Colonic mucosa (tissue), 4 donors: Measurements from ENCODE around the gene WNT4. TPM values are rescaled to one million over a fixed set of nuclear protein-coding genes. Genes with fewer than 3 reads are reported as not detected.

ENCODE experiments used
- DNase-seq: peaks from one replicate; pipeline ENCODE4 v3.0.0-alpha.2; 2020
- H3K27ac ChIP-seq: fragments of 200-600 bp; one replicate; pipeline ENCODE4 v1.8.0; 2021
- H3K27me3 ChIP-seq: fragments of 200-600 bp; one replicate; pipeline ENCODE4 v1.8.0; 2021
- H3K36me3 ChIP-seq: fragments of 200-600 bp; one replicate; pipeline ENCODE4 v1.8.0; 2021
- H3K4me1 ChIP-seq: fragments of 200-600 bp; one replicate; pipeline ENCODE4 v1.8.0; 2021; ENCODE audit warnings: mild to moderate bottlenecking
- H3K4me3 ChIP-seq: fragments of 200-600 bp; one replicate; pipeline ENCODE4 v1.8.0; 2021
- H3K9ac ChIP-seq, 2 donors: one replicate each; pipeline ENCODE4 v1.7.0; 2013; ENCODE audit warnings: control low read depth in 2 of 2, low read depth in 2 of 2, low read length in 2 of 2
- H3K9me3 ChIP-seq: fragments of 200-600 bp; one replicate; pipeline ENCODE4 v1.8.0; 2021
- intact Hi-C: fragments of 100-400 bp; cut with DNase I; formaldehyde crosslinking; loops from one replicate; pipeline ENCODE4 v1.14.1; 2022
- total RNA-seq, 2 donors: library from RNA; stranded (reverse); fragmentation: NEBNext Ultra II Directional in 1 of 2; extraction: Animal tissue kit (Norgen Biotek cat#: 25700) in 1 of 2; gene quantifications; one replicate each; pipeline ENCODE4 v1.2.1, GENCODE V29; 2021
- TF ChIP-seq, protein P1 (sequence below): fragments of 200-600 bp; IDR thresholded peaks from one replicate; pipeline ENCODE4 v1.8.0; 2022; ENCODE audit warnings: antibody characterized with exemption, mild to moderate bottlenecking
- donor health status: healthy.
- donor health status: DM: no; HTN: no; CAD: no.
- donor health status: DM: no; HTN: no; CAD: no.

The WNT4 gene
- total RNA-seq, 2 donors from 2014 or later = 2.5 to 2.7 TPM

GRCh38 chr1:22163137-22163536, 20.2 kb upstream of the WNT4 start:
- Histone ChIP-seq H3K4me1 (no peaks in the 10 kb centered on the region), H3K9me3 (no peaks in the 10 kb centered on the region), H3K4me3 (no peak overlapping the region), H3K36me3 (no peaks in the 10 kb centered on the region), H3K27me3 (no peaks in the 10 kb centered on the region), H3K27ac (no peak overlapping the region), H3K9ac (no peak overlapping the region)
- peak; percentile 30 for DNase-seq
- intact Hi-C loops = no loop called here
- TF ChIP-seq, protein P1, sequence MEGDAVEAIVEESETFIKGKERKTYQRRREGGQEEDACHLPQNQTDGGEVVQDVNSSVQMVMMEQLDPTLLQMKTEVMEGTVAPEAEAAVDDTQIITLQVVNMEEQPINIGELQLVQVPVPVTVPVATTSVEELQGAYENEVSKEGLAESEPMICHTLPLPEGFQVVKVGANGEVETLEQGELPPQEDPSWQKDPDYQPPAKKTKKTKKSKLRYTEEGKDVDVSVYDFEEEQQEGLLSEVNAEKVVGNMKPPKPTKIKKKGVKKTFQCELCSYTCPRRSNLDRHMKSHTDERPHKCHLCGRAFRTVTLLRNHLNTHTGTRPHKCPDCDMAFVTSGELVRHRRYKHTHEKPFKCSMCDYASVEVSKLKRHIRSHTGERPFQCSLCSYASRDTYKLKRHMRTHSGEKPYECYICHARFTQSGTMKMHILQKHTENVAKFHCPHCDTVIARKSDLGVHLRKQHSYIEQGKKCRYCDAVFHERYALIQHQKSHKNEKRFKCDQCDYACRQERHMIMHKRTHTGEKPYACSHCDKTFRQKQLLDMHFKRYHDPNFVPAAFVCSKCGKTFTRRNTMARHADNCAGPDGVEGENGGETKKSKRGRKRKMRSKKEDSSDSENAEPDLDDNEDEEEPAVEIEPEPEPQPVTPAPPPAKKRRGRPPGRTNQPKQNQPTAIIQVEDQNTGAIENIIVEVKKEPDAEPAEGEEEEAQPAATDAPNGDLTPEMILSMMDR = no peak

DNA sequence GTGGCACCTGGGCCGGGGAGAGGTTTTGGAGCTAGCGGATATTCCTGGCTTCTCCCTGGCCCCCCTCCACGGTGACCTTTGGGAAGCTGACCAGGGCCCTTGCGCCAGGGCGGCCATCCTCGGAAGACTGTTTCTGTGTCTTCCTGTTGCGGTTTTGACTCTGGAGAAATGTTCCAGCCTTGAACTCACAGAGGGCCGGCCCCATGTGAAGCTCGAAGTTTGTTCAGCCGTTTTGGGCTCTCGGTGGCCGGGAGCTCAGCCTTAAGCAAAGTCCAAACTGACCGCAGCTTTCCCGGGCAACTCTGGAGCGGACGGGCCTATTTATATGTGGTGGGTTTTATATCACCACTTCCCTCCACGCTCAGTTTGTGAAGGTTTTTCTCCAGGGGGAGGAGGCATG, 17.0 kb upstream of the WNT4 start:
- no peak overlapping the region for H3K4me3 ChIP-seq
- no peaks in the 10 kb centered on the region for H3K4me1 ChIP-seq
- DNase-seq = no peak
- intact Hi-C loops = no loop called here
- no peak overlapping the region for H3K9ac ChIP-seq
- H3K27me3 ChIP-seq = no peaks in the 10 kb centered on the region
- H3K27ac ChIP-seq = no peak overlapping the region
- TF ChIP-seq, protein P1 = no peak
- H3K36me3 ChIP-seq = no peaks in the 10 kb centered on the region
- no peaks in the 10 kb centered on the region for H3K9me3 ChIP-seq

GRCh38 chr1:22158654-22159053, 15.8 kb upstream of the WNT4 start:
- DNase-seq = no peak
- Histone ChIP-seq H3K4me3 (no peak overlapping the region), H3K9ac (no peak overlapping the region), H3K27ac (no peak overlapping the region), H3K4me1 (no peaks in the 10 kb centered on the region), H3K27me3 (no peaks in the 10 kb centered on the region), H3K36me3 (no peaks in the 10 kb centered on the region), H3K9me3 (no peaks in the 10 kb centered on the region)
- TF ChIP-seq, protein P1 = no peak
- intact Hi-C loops = no loop called here

- no peaks in the 10 kb centered on the region for H3K9me3 ChIP-seq
- H3K4me3 ChIP-seq = no peak overlapping the region
- no peaks in the 10 kb centered on the region for H3K36me3 ChIP-seq
- TF ChIP-seq, protein P1 = no peak
- intact Hi-C loops = no loop called here
- DNase-seq = no peak
- no peaks in the 10 kb centered on the region for H3K4me1 ChIP-seq
- H3K27ac ChIP-seq = no peak overlapping the region
- no peaks in the 10 kb centered on the region for H3K27me3 ChIP-seq
- H3K9ac ChIP-seq = no peak overlapping the region
Observed at GRCh38 chr1:22157359-22157966, 14.6 kb upstream of the WNT4 start.

- TF ChIP-seq, protein P1 = no peak
- Histone ChIP-seq H3K4me1 (no peaks in the 10 kb centered on the region), H3K27ac (no peak overlapping the region), H3K9ac (no peak overlapping the region), H3K27me3 (no peaks in the 10 kb centered on the region), H3K9me3 (no peaks in the 10 kb centered on the region), H3K36me3 (no peaks in the 10 kb centered on the region), H3K4me3 (no peak overlapping the region)
- DNase-seq = no peak
- intact Hi-C loops = no loop called here
Observed at GRCh38 chr1:22155517-22155916, 12.6 kb upstream of the WNT4 start.
